Measurements from ENCODE around the gene KSR2.

The KSR2 gene

DNA sequence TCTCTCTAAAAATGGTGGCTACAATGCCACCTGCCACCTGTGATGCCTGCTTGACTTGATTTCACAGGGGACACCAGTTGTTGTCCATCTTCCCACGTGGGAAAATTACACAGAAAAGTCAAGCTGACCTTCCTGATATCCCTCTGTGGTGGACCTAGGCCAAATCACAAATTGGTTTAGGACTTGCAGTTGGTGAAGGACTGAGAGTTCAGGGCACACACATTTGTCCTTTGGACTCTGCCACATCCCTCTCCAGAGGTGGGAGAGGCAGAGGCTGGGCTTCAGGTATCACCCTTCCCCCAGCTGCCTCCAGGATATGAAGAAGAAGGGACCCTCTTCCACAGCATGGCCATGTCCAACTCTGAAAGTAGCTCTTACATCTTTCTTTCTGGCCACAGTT lies 551.8 kb downstream of the KSR2 start:
- Histone ChIP-seq H3K9me2 (replicated peaks; ENCODE audit: control insufficient read depth, low read length) (no peaks in the 10 kb centered on the region), H3K36me3 (ENCODE audit: control insufficient read depth, low read length) (no peaks in the 10 kb centered on the region), H3K27me3 (ENCODE audit: control insufficient read depth, low read length) (no peaks in the 10 kb centered on the region), H4K20me1 (ENCODE audit: control insufficient read depth, insufficient read depth, low read depth, low read length) (no peaks in the 10 kb centered on the region), H3F3A (ENCODE audit: control insufficient read depth, insufficient read depth) (no peaks in the 10 kb centered on the region), H3K27ac (ENCODE audit: low read depth, low read length) (no peak overlapping the region), H3K79me2 (ENCODE audit: control insufficient read depth, low read length) (no peaks in the 10 kb centered on the region), H3K4me2 (ENCODE audit: low read length) (no peak overlapping the region), H3K4me3 (ENCODE audit: low read length) (no peak overlapping the region), H3K9me3 (ENCODE audit: control insufficient read depth, insufficient read depth, low read length) (no peaks in the 10 kb centered on the region), H3K4me1 (ENCODE audit: control insufficient read depth, low read length) (no peaks in the 10 kb centered on the region)
- TF ChIP-seq, protein P1, sequence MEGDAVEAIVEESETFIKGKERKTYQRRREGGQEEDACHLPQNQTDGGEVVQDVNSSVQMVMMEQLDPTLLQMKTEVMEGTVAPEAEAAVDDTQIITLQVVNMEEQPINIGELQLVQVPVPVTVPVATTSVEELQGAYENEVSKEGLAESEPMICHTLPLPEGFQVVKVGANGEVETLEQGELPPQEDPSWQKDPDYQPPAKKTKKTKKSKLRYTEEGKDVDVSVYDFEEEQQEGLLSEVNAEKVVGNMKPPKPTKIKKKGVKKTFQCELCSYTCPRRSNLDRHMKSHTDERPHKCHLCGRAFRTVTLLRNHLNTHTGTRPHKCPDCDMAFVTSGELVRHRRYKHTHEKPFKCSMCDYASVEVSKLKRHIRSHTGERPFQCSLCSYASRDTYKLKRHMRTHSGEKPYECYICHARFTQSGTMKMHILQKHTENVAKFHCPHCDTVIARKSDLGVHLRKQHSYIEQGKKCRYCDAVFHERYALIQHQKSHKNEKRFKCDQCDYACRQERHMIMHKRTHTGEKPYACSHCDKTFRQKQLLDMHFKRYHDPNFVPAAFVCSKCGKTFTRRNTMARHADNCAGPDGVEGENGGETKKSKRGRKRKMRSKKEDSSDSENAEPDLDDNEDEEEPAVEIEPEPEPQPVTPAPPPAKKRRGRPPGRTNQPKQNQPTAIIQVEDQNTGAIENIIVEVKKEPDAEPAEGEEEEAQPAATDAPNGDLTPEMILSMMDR (IDR thresholded peaks at IDR 0.05; ENCODE audit: low read depth, low read length, poor library complexity, severe bottlenecking): no peak
- no peak for TF ChIP-seq EZH2phosphoT487 (IDR thresholded peaks at IDR 0.05; ENCODE audit: borderline replicate concordance, low read length)

DNA sequence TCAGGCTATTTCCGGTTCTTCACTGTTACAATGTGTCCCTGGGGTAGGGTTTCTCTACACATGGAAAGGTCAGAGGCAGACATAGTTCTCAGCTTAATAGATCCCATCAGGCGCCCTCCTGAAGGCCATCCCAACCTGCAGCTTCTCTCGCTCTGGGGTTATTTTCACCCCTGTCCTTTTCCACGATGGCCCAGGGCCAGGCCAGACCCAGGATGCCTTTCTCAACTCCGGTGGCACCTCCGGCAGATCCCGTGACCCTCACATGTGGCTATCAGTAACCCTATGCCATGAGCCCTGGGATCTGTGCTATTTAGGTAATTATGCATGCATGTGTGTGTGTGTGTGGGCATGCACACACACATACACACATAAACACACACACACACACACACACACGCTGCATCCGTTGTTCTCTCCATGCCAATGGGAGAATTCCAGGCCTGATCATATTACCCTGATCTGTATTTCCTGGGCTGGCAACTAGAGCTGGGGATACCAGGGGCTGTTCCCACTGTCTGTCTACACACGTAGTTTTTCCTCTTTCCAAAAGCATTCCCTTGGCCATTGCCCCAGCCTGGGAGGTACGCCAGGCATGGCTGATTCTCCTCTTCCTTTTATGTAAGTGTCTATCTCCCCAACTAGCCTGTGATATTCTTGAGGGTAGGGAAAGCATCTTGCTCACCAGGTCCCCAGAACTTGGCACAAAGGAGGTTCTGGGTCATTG lies 556.2 kb downstream of the KSR2 start:
- TF ChIP-seq EZH2phosphoT487 (IDR thresholded peaks at IDR 0.05; ENCODE audit: borderline replicate concordance, low read length): no peak
- TF ChIP-seq, protein P1 (IDR thresholded peaks at IDR 0.05; ENCODE audit: low read depth, low read length, poor library complexity, severe bottlenecking): no peak

DNA sequence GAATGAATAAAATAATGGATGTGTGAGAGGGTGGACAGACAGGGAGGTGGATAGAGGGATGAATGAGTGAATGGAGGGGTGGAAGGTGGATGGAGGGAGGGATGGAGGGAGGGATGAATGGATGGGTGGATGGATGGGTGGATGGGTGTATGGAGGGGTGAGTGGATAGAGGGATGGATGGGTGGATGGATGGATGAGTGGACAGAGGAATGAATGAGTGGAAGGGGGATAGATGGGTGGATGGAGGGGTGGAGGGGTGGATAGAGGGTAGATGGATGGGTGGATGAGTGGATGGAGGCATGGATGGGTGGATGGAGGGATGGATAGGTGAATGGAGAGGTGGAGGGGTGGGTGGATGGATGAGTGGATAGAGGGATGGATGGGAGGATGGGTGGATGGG lies 559.5 kb downstream of the KSR2 start:
- Histone ChIP-seq H3K4me1 (ENCODE audit: control insufficient read depth, low read length) (no peaks in the 10 kb centered on the region), H3K36me3 (ENCODE audit: control insufficient read depth, low read length) (no peaks in the 10 kb centered on the region), H3K79me2 (ENCODE audit: control insufficient read depth, low read length) (no peaks in the 10 kb centered on the region), H3K9me2 (replicated peaks; ENCODE audit: control insufficient read depth, low read length) (no peaks in the 10 kb centered on the region), H3K4me3 (ENCODE audit: low read length) (no peak overlapping the region), H3K4me2 (ENCODE audit: low read length) (no peak overlapping the region), H3F3A (ENCODE audit: control insufficient read depth, insufficient read depth) (no peaks in the 10 kb centered on the region), H3K27me3 (ENCODE audit: control insufficient read depth, low read length) (no peaks in the 10 kb centered on the region), H3K9me3 (ENCODE audit: control insufficient read depth, insufficient read depth, low read length) (no peaks in the 10 kb centered on the region), H3K27ac (ENCODE audit: low read depth, low read length) (no peak overlapping the region), H4K20me1 (ENCODE audit: control insufficient read depth, insufficient read depth, low read depth, low read length) (no peaks in the 10 kb centered on the region)
- TF ChIP-seq, protein P1 (IDR thresholded peaks at IDR 0.05; ENCODE audit: low read depth, low read length, poor library complexity, severe bottlenecking): no peak
- no peak for TF ChIP-seq EZH2phosphoT487 (IDR thresholded peaks at IDR 0.05; ENCODE audit: borderline replicate concordance, low read length)

More for the DNA sequence above, 556.2 kb downstream of the KSR2 start:
- Histone ChIP-seq H3K27ac (ENCODE audit: low read depth, low read length) (no peak overlapping the region), H3K79me2 (ENCODE audit: control insufficient read depth, low read length) (no peaks in the 10 kb centered on the region), H4K20me1 (ENCODE audit: control insufficient read depth, insufficient read depth, low read depth, low read length) (no peaks in the 10 kb centered on the region), H3K4me2 (ENCODE audit: low read length) (no peak overlapping the region), H3K27me3 (ENCODE audit: control insufficient read depth, low read length) (no peaks in the 10 kb centered on the region), H3F3A (ENCODE audit: control insufficient read depth, insufficient read depth) (no peaks in the 10 kb centered on the region), H3K4me1 (ENCODE audit: control insufficient read depth, low read length) (no peaks in the 10 kb centered on the region), H3K9me3 (ENCODE audit: control insufficient read depth, insufficient read depth, low read length) (no peaks in the 10 kb centered on the region), H3K36me3 (ENCODE audit: control insufficient read depth, low read length) (no peaks in the 10 kb centered on the region), H3K4me3 (ENCODE audit: low read length) (no peak overlapping the region), H3K9me2 (replicated peaks; ENCODE audit: control insufficient read depth, low read length) (no peaks in the 10 kb centered on the region)
